HepG2 (cell line): Measurements from ENCODE around the gene DUSP15. TPM values are rescaled to one million over a fixed set of nuclear protein-coding genes. Genes with fewer than 3 reads are reported as not detected.

Source experiments
- ELF4 ChIP-seq: sonication (generic); formaldehyde crosslinking; IDR thresholded peaks from 2 replicates; pipeline ENCODE4 v1.5.0; 2020; ENCODE audit warnings: missing genetic modification reagents, mild to moderate bottlenecking, moderate library complexity, borderline replicate concordance
- GFI1 ChIP-seq: sonication (generic); formaldehyde crosslinking; IDR thresholded peaks from 2 replicates; pipeline ENCODE4 v1.5.0; 2020; ENCODE audit warnings: missing genetic modification reagents, mild to moderate bottlenecking, borderline replicate concordance
- GRHL1 ChIP-seq: sonication (generic); formaldehyde crosslinking; conservative IDR thresholded peaks from 2 replicates; pipeline ENCODE4 v1.8.0; 2022; ENCODE audit warnings: missing genetic modification reagents
- MXD4 ChIP-seq: IDR thresholded peaks from 2 replicates; pipeline ENCODE4 v1.6.1; 2016; ENCODE audit warnings: mild to moderate bottlenecking, missing biosample characterization, missing genetic modification reagents
- NFE2L1 ChIP-seq: sonication (generic); formaldehyde crosslinking; IDR thresholded peaks from 2 replicates; pipeline ENCODE4 v1.4.0; 2020; ENCODE audit warnings: missing genetic modification reagents, mild to moderate bottlenecking, borderline replicate concordance
- NR3C1 ChIP-seq: sonication (generic); formaldehyde crosslinking; IDR thresholded peaks from 2 replicates; pipeline ENCODE4 v1.4.0; 2020; ENCODE audit warnings: missing genetic modification reagents
- ONECUT2 ChIP-seq: sonication (generic); formaldehyde crosslinking; IDR thresholded peaks from 2 replicates; pipeline ENCODE4 v1.4.0; 2020; ENCODE audit warnings: missing genetic modification reagents
- POLR2G ChIP-seq: fragments of 200-400 bp; formaldehyde crosslinking; IDR thresholded peaks from 2 replicates; pipeline ENCODE4 v1.6.1; 2018; ENCODE audit warnings: mild to moderate bottlenecking, low read depth, low read length, moderate library complexity
- SNAPC4 ChIP-seq: sonication (generic); formaldehyde crosslinking; IDR thresholded peaks from 2 replicates; pipeline ENCODE4 v1.4.0; 2020; ENCODE audit warnings: mild to moderate bottlenecking, missing genetic modification reagents
- ZNF34 ChIP-seq: sonication (generic); formaldehyde crosslinking; IDR thresholded peaks from 2 replicates; pipeline ENCODE4 v1.4.0; 2020; ENCODE audit warnings: mild to moderate bottlenecking, missing genetic modification reagents, borderline replicate concordance
- ZNF709 ChIP-seq: sonication (generic); formaldehyde crosslinking; IDR thresholded peaks from 2 replicates; pipeline ENCODE4 v1.5.0; 2020; ENCODE audit warnings: mild to moderate bottlenecking, missing genetic modification reagents
- polyA plus RNA-seq, 8 experiments: library from polyadenylated mRNA; depleted of rRNA in 3 of 8; stranded (reverse) in 7 of 8; unstranded in 1 of 8; fragments of >200 nt; fragmentation: Illumina TruSeq in 4 of 8; extraction: Trizol in 4 of 8; gene quantifications; 2 replicates each; pipeline versions ENCODE4 v1.2.1 to v1.2.3, GENCODE V29; 2011 to 2016; ENCODE audit warnings: low read depth in 4 of 8, missing spikeins in 1 of 8, mixed read lengths in 1 of 8; ENCODE audit not compliant: insufficient read depth in 1 of 8
- total RNA-seq, 5 experiments: library from RNA; depleted of rRNA; stranded (reverse); fragments of >200 nt; fragmentation: Illumina TruSeq; extraction: Trizol; gene quantifications; 2 replicates each; pipeline ENCODE4 v1.2.3, GENCODE V29; 2016; ENCODE audit warnings: low read depth in 1 of 5
- TF ChIP-seq, protein P1 (sequence below), 2 experiments: sonication (generic) in 1 of 2; formaldehyde crosslinking in 1 of 2; IDR thresholded peaks; 2 replicates each; pipeline versions ENCODE4 v1.4.0 to v1.6.1; 2016 to 2020; ENCODE audit warnings: borderline replicate concordance in 1 of 2, low read depth in 1 of 2, mild to moderate bottlenecking in 1 of 2, missing genetic modification reagents in 1 of 2
- TF ChIP-seq, protein P2 (sequence below): sonication (generic); formaldehyde crosslinking; IDR thresholded peaks from 2 replicates; pipeline ENCODE4 v1.4.0; 2020; ENCODE audit warnings: missing genetic modification reagents
- TF ChIP-seq, protein P3 (sequence below): IDR thresholded peaks from 2 replicates; pipeline ENCODE4 v1.6.1; 2016; ENCODE audit warnings: low read depth

DUSP15 gene
- total and polyA plus RNA-seq, 2 of the 13 experiments (the other 11 are each of a cell fraction or from before 2014, with no cell fraction given) = 0.17 to 0.93 TPM

DNA sequence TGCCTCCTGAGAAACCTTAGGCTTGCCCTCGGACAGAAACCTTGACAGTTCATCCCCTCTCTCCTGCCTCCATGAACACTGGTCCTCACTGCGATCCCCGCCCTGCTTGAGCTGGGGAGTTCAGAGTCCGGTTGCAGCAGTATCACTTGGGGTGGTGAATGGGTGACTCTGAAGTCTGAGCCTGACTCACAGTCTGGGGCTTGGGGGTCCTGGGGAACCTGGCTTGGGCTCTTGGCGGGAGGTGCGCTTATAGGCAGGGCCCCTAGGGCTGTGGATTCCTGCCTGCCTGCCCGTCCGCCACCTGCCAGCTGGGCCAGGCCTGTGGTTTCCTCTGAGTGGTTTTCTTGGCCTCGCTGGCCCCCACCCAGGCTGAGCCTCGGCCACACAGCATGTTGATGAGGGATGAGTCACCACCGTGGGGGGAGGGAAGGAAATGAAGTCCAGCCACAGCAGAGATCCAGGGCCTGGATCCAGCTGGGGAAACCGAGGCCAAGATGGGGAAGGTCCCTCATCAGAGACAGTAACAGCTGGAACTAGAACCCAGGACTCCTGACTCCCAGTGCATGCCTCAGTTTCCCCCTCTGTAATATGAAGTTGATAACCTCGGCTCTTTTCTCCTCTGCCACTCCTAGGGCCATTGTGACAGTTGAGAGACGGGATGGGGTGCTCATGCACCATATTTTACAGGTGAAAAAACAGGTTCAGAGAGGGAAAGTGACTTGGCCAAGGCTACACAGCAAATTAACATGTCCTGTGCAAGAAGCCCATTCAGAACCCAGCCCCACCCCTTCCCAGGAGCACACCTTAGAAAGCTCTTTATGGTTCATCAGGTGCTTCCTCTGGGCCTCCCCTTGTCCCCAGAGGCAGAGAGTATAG lies 34.1 kb downstream of the DUSP15 start (continued):
- TF ChIP-seq, protein P1, sequence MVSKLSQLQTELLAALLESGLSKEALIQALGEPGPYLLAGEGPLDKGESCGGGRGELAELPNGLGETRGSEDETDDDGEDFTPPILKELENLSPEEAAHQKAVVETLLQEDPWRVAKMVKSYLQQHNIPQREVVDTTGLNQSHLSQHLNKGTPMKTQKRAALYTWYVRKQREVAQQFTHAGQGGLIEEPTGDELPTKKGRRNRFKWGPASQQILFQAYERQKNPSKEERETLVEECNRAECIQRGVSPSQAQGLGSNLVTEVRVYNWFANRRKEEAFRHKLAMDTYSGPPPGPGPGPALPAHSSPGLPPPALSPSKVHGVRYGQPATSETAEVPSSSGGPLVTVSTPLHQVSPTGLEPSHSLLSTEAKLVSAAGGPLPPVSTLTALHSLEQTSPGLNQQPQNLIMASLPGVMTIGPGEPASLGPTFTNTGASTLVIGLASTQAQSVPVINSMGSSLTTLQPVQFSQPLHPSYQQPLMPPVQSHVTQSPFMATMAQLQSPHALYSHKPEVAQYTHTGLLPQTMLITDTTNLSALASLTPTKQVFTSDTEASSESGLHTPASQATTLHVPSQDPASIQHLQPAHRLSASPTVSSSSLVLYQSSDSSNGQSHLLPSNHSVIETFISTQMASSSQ (IDR thresholded peaks at IDR 0.05; ENCODE audit: low read depth) = no peak
- TF ChIP-seq, protein P1 (CRISPR knock-in tag; IDR thresholded peaks at IDR 0.05; ENCODE audit: borderline replicate concordance) = no peak
- no peak for TF ChIP-seq GRHL1 (CRISPR knock-in tag)
- no peak for TF ChIP-seq NR3C1 (CRISPR knock-in tag)
- TF ChIP-seq ZNF709 (CRISPR knock-in tag) = no peak
- no peak for TF ChIP-seq ZNF34 (CRISPR knock-in tag)
- no peak for TF ChIP-seq NFE2L1
- TF ChIP-seq ELF4 (CRISPR knock-in tag) = no peak
- TF ChIP-seq MXD4 (CRISPR knock-in tag) = no peak
- TF ChIP-seq ONECUT2 (CRISPR knock-in tag) = no peak
- TF ChIP-seq POLR2G = no peak
- TF ChIP-seq, protein P2, sequence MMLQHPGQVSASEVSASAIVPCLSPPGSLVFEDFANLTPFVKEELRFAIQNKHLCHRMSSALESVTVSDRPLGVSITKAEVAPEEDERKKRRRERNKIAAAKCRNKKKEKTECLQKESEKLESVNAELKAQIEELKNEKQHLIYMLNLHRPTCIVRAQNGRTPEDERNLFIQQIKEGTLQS (CRISPR knock-in tag) = peak; percentile 96
- TF ChIP-seq SNAPC4 (CRISPR knock-in tag) = 0 out of 2 replicates have a peak, but pooled peaks have one; percentile 48
- TF ChIP-seq GFI1 (CRISPR knock-in tag) = no peak
- TF ChIP-seq, protein P3, sequence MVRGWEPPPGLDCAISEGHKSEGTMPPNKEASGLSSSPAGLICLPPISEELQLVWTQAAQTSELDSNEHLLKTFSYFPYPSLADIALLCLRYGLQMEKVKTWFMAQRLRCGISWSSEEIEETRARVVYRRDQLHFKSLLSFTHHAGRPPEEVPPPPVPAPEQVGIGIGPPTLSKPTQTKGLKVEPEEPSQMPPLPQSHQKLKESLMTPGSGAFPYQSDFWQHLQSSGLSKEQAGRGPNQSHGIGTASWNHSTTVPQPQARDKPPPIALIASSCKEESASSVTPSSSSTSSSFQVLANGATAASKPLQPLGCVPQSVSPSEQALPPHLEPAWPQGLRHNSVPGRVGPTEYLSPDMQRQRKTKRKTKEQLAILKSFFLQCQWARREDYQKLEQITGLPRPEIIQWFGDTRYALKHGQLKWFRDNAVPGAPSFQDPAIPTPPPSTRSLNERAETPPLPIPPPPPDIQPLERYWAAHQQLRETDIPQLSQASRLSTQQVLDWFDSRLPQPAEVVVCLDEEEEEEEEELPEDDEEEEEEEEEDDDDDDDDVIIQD = no peak
